Skeletal muscle tissue (tissue), 4 donors: ENCODE results near the gene UROC1. TPM values are rescaled to one million over a fixed set of nuclear protein-coding genes. Genes with fewer than 3 reads are reported as not detected.
A peak's percentile ranks its signal among the peaks of the same experiment; 100 is the strongest.

Experiments used
- H3K27ac ChIP-seq: one replicate; pipeline ENCODE4 v1.7.0; 2013; ENCODE audit warnings: mild to moderate bottlenecking, low read depth, low read length, inconsistent platforms
- H3K27me3 ChIP-seq, 3 donors: one replicate each; pipeline ENCODE4 v1.7.0; 2013; ENCODE audit warnings: low read length in 3 of 3; ENCODE audit not compliant: control insufficient read depth in 3 of 3, insufficient read depth in 3 of 3
- H3K36me3 ChIP-seq, 3 donors: one replicate each; pipeline ENCODE4 v1.7.0; 2013; ENCODE audit warnings: low read length in 3 of 3; ENCODE audit not compliant: control insufficient read depth in 3 of 3, insufficient read depth in 3 of 3
- H3K4me1 ChIP-seq, 3 donors: one replicate each; pipeline ENCODE4 v1.7.0; 2013; ENCODE audit warnings: low read length in 3 of 3, mild to moderate bottlenecking in 3 of 3; ENCODE audit not compliant: control insufficient read depth in 3 of 3, insufficient read depth in 3 of 3
- H3K4me3 ChIP-seq, 3 donors: one replicate each; pipeline ENCODE4 v1.7.0; 2013; ENCODE audit warnings: low read length in 3 of 3
- H3K9ac ChIP-seq, 3 donors: one replicate each; pipeline ENCODE4 v1.7.0; 2013; ENCODE audit warnings: low read length in 3 of 3, mild to moderate bottlenecking in 3 of 3, moderate library complexity in 2 of 3, low read depth in 1 of 3
- H3K9me3 ChIP-seq, 3 donors: one replicate each; pipeline ENCODE4 v1.7.0; 2013; ENCODE audit warnings: low read length in 3 of 3; ENCODE audit not compliant: control insufficient read depth in 3 of 3
- total RNA-seq: library from RNA; depleted of rRNA; stranded (reverse); fragments of >200 nt; gene quantifications from one replicate; pipeline ENCODE4 v1.2.3, GENCODE V29; 2014
- donor health status: Osteomylitis.

The UROC1 gene
- total RNA-seq, 1 donor from 2014 or later: not detected

- H3K27ac ChIP-seq: no peak overlapping the region
- no peaks in the 10 kb centered on the region for H3K36me3 ChIP-seq
- no peaks in the 10 kb centered on the region for H3K9me3 ChIP-seq
- no peak overlapping the region for H3K4me3 ChIP-seq
- H3K27me3 ChIP-seq: peaks cover 31 to 40% (median 38%) of the 10 kb centered on the region in 3 donors
- H3K9ac ChIP-seq: no peak overlapping the region
- H3K4me1 ChIP-seq: peaks cover 4 to 16% (median 9%) of the 10 kb centered on the region in 3 donors
These were observed 29.1 kb upstream of the UROC1 start for GRCh38 chr3:126546549-126547239.

GRCh38 chr3:126546013-126546412, 28.4 kb upstream of the UROC1 start:
- Histone ChIP-seq H3K27me3 (peaks cover 33 to 47% (median 44%) of the 10 kb centered on the region in 3 donors), H3K4me1 (peaks cover 4 to 18% (median 6%) of the 10 kb centered on the region in 3 donors), H3K36me3 (no peaks in the 10 kb centered on the region), H3K4me3 (no peak overlapping the region), H3K27ac (no peak overlapping the region), H3K9ac (no peak overlapping the region), H3K9me3 (no peaks in the 10 kb centered on the region)

- Histone ChIP-seq H3K9me3 (no peaks in the 10 kb centered on the region), H3K9ac (no peak overlapping the region), H3K4me1 (peaks cover 4 to 18% (median 7%) of the 10 kb centered on the region in 3 donors), H3K27me3 (peaks cover 33 to 51% (median 46%) of the 10 kb centered on the region in 3 donors), H3K36me3 (no peaks in the 10 kb centered on the region), H3K4me3 (no peak overlapping the region), H3K27ac (no peak overlapping the region)
These were observed 28.0 kb upstream of the UROC1 start for GRCh38 chr3:126545544-126545943.

- Histone ChIP-seq H3K4me1 (peaks cover 8 to 19% (median 9%) of the 10 kb centered on the region in 3 donors), H3K9me3 (no peaks in the 10 kb centered on the region), H3K36me3 (no peaks in the 10 kb centered on the region), H3K27ac (no peak overlapping the region), H3K4me3 (no peak overlapping the region), H3K9ac (no peak overlapping the region), H3K27me3 (peaks cover 26 to 59% (median 48%) of the 10 kb centered on the region in 3 donors)
These were observed 27.2 kb upstream of the UROC1 start for GRCh38 chr3:126544596-126545281.

- no peak overlapping the region for H3K27ac ChIP-seq
- peaks cover 25 to 55% (median 53%) of the 10 kb centered on the region in 3 donors for H3K27me3 ChIP-seq
- no peak overlapping the region for H3K9ac ChIP-seq
- H3K9me3 ChIP-seq: no peaks in the 10 kb centered on the region
- no peaks in the 10 kb centered on the region for H3K36me3 ChIP-seq
- no peak overlapping the region for H3K4me3 ChIP-seq
- peaks cover 8 to 30% (median 13%) of the 10 kb centered on the region in 3 donors for H3K4me1 ChIP-seq
These were observed 26.0 kb upstream of the UROC1 start for GRCh38 chr3:126543457-126544061.

GRCh38 chr3:126542340-126543241, 25.0 kb upstream of the UROC1 start:
- Histone ChIP-seq H3K9me3 (no peaks in the 10 kb centered on the region), H3K36me3 (no peaks in the 10 kb centered on the region), H3K4me3 (peak overlapping the region in 1 of 3 donors; percentile 29), H3K9ac (no peak overlapping the region), H3K27me3 (peaks cover 25 to 61% (median 51%) of the 10 kb centered on the region in 3 donors), H3K27ac (no peak overlapping the region), H3K4me1 (peaks cover 12 to 36% (median 19%) of the 10 kb centered on the region in 3 donors)

- no peaks in the 10 kb centered on the region for H3K9me3 ChIP-seq
- H3K9ac ChIP-seq: no peak overlapping the region
- H3K36me3 ChIP-seq: no peaks in the 10 kb centered on the region
- H3K4me1 ChIP-seq: peaks cover 12 to 36% (median 19%) of the 10 kb centered on the region in 3 donors
- no peak overlapping the region for H3K27ac ChIP-seq
- H3K27me3 ChIP-seq: peaks cover 29 to 62% (median 49%) of the 10 kb centered on the region in 3 donors
- peak overlapping the region in 2 of 3 donors; percentile 29 to 32 for H3K4me3 ChIP-seq
These were observed 24.2 kb upstream of the UROC1 start for GRCh38 chr3:126541628-126542339.

- no peak overlapping the region for H3K9ac ChIP-seq
- H3K36me3 ChIP-seq: no peaks in the 10 kb centered on the region
- H3K9me3 ChIP-seq: no peaks in the 10 kb centered on the region
- H3K4me3 ChIP-seq: no peak overlapping the region
- H3K4me1 ChIP-seq: peaks cover 12 to 36% (median 19%) of the 10 kb centered on the region in 3 donors
- H3K27me3 ChIP-seq: peaks cover 34 to 60% (median 47%) of the 10 kb centered on the region in 3 donors
- H3K27ac ChIP-seq: peak overlapping the region; percentile 51
These were observed 23.5 kb upstream of the UROC1 start for GRCh38 chr3:126540951-126541627.
